ENCODE data around the gene LOXL4.

DNA sequence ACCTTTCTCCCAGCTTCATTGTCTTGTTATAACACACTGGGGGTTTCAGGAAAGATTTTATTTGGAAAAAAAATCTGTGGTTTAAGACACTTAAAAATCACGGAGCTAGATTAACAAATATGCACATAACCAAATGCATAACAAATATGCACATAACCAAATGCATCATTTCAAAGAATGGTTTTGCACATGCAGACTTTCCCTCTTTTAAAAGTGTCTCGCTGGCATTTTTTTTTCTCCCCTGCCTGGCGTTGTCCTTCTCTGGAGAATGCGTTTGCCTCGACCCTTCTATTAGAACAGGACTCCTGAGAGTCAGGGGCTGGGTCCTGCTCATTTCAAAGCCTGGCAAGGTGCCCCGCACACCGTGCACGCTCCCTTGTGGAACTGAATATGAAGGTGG is 42.7 kb upstream of the LOXL4 start:
- TF ChIP-seq, protein P1, sequence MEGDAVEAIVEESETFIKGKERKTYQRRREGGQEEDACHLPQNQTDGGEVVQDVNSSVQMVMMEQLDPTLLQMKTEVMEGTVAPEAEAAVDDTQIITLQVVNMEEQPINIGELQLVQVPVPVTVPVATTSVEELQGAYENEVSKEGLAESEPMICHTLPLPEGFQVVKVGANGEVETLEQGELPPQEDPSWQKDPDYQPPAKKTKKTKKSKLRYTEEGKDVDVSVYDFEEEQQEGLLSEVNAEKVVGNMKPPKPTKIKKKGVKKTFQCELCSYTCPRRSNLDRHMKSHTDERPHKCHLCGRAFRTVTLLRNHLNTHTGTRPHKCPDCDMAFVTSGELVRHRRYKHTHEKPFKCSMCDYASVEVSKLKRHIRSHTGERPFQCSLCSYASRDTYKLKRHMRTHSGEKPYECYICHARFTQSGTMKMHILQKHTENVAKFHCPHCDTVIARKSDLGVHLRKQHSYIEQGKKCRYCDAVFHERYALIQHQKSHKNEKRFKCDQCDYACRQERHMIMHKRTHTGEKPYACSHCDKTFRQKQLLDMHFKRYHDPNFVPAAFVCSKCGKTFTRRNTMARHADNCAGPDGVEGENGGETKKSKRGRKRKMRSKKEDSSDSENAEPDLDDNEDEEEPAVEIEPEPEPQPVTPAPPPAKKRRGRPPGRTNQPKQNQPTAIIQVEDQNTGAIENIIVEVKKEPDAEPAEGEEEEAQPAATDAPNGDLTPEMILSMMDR (IDR thresholded peaks at IDR 0.05), result no peak
- no peak for TF ChIP-seq EZH2 (IDR thresholded peaks at IDR 0.05; ENCODE audit: borderline replicate concordance, insufficient read depth, low read depth, low read length, poor library complexity, severe bottlenecking)

Data from B cell (primary cell).